ENCODE measurements around the gene RNF150. TPM values are rescaled to one million over a fixed set of nuclear protein-coding genes. Genes with fewer than 3 reads are reported as not detected.

The RNF150 gene
- total RNA-seq, 1 experiment from 2014 or later: 0.14 TPM

- Mint-ChIP-seq H3K36me3 (ENCODE audit: insufficient read depth, unreplicated experiment) (no peaks in the 10 kb centered on the region), H3K27me3 (ENCODE audit: insufficient read depth, unreplicated experiment) (peaks cover 16% of the 10 kb centered on the region), H3K27ac (ENCODE audit: unreplicated experiment) (no peak overlapping the region), H3K4me1 (ENCODE audit: low read depth, unreplicated experiment) (no peaks in the 10 kb centered on the region), H3K9me3 (ENCODE audit: unreplicated experiment) (no peaks in the 10 kb centered on the region), H3K4me3 (ENCODE audit: unreplicated experiment) (no peak overlapping the region)
- ChIA-PET CTCF (no interaction called here), POLR2A (no interaction called here)
- no TSS peak for BruUV-seq (replicated peaks)
- TF ChIP-seq CTCF (IDR thresholded peaks at IDR 0.05; ENCODE audit: insufficient read depth in 1 of 2, low read depth in 1 of 2, low read length in 1 of 2, severe bottlenecking in 1 of 2, unreplicated experiment in 1 of 2): no peak
- Histone ChIP-seq H3K4me3 (ENCODE audit: low read depth, low read length) (no peak overlapping the region), H3K36me3 (ENCODE audit: control insufficient read depth, insufficient read depth, low read length) (no peaks in the 10 kb centered on the region), H3K27me3 (replicated peaks; ENCODE audit: control insufficient read depth, insufficient read depth, low read length) (no peaks in the 10 kb centered on the region), H3K9me3 (no peaks in the 10 kb centered on the region), H3K4me1 (no peaks in the 10 kb centered on the region)
- no peak for DNase-seq
- intact Hi-C loops (cut with micrococcal nuclease; ENCODE audit: unreplicated experiment): no loop called here
Observed at GRCh38 chr4:140930557-140930956, 202.7 kb downstream of the RNF150 start.

GRCh38 chr4:140930011-140930410 lies 203.3 kb downstream of the RNF150 start:
- no peak for TF ChIP-seq CTCF (IDR thresholded peaks at IDR 0.05; ENCODE audit: insufficient read depth in 1 of 2, low read depth in 1 of 2, low read length in 1 of 2, severe bottlenecking in 1 of 2, unreplicated experiment in 1 of 2)
- H3K27me3 Mint-ChIP-seq (ENCODE audit: insufficient read depth, unreplicated experiment): peaks cover 17% of the 10 kb centered on the region
- POLR2A ChIA-PET: no interaction called here
- no peak overlapping the region for H3K4me3 ChIP-seq (ENCODE audit: low read depth, low read length)
- no peaks in the 10 kb centered on the region for H3K4me1 ChIP-seq
- CTCF ChIA-PET: no interaction called here
- no peak for DNase-seq
- no peaks in the 10 kb centered on the region for H3K9me3 Mint-ChIP-seq (ENCODE audit: unreplicated experiment)
- intact Hi-C loops (cut with micrococcal nuclease; ENCODE audit: unreplicated experiment): no loop called here
- H3K9me3 ChIP-seq: no peaks in the 10 kb centered on the region
- BruUV-seq (replicated peaks): no TSS peak
- H3K36me3 Mint-ChIP-seq (ENCODE audit: insufficient read depth, unreplicated experiment): no peaks in the 10 kb centered on the region
- H3K4me1 Mint-ChIP-seq (ENCODE audit: low read depth, unreplicated experiment): no peaks in the 10 kb centered on the region
- no peak overlapping the region for H3K27ac Mint-ChIP-seq (ENCODE audit: unreplicated experiment)
- no peaks in the 10 kb centered on the region for H3K27me3 ChIP-seq (replicated peaks; ENCODE audit: control insufficient read depth, insufficient read depth, low read length)
- no peak overlapping the region for H3K4me3 Mint-ChIP-seq (ENCODE audit: unreplicated experiment)
- H3K36me3 ChIP-seq (ENCODE audit: control insufficient read depth, insufficient read depth, low read length): no peaks in the 10 kb centered on the region

GRCh38 chr4:140928880-140929279 lies 204.4 kb downstream of the RNF150 start:
- TF ChIP-seq CTCF (IDR thresholded peaks at IDR 0.05; ENCODE audit: insufficient read depth in 1 of 2, low read depth in 1 of 2, low read length in 1 of 2, severe bottlenecking in 1 of 2, unreplicated experiment in 1 of 2): no peak
- DNase-seq: no peak
- no peak overlapping the region for H3K4me3 Mint-ChIP-seq (ENCODE audit: unreplicated experiment)
- no peaks in the 10 kb centered on the region for H3K36me3 ChIP-seq (ENCODE audit: control insufficient read depth, insufficient read depth, low read length)
- POLR2A ChIA-PET: no interaction called here
- peaks cover 17% of the 10 kb centered on the region for H3K27me3 Mint-ChIP-seq (ENCODE audit: insufficient read depth, unreplicated experiment)
- H3K9me3 ChIP-seq: no peaks in the 10 kb centered on the region
- no peaks in the 10 kb centered on the region for H3K36me3 Mint-ChIP-seq (ENCODE audit: insufficient read depth, unreplicated experiment)
- BruUV-seq (replicated peaks): no TSS peak
- no peaks in the 10 kb centered on the region for H3K4me1 Mint-ChIP-seq (ENCODE audit: low read depth, unreplicated experiment)
- no peak overlapping the region for H3K27ac Mint-ChIP-seq (ENCODE audit: unreplicated experiment)
- no peaks in the 10 kb centered on the region for H3K4me1 ChIP-seq
- H3K27me3 ChIP-seq (replicated peaks; ENCODE audit: control insufficient read depth, insufficient read depth, low read length): no peaks in the 10 kb centered on the region
- CTCF ChIA-PET: no interaction called here
- intact Hi-C loops (cut with micrococcal nuclease; ENCODE audit: unreplicated experiment): no loop called here
- no peaks in the 10 kb centered on the region for H3K9me3 Mint-ChIP-seq (ENCODE audit: unreplicated experiment)
- no peak overlapping the region for H3K4me3 ChIP-seq (ENCODE audit: low read depth, low read length)

Measured in Caco-2 (cell line).